Measurements from ENCODE around the gene MTX1.

DNA sequence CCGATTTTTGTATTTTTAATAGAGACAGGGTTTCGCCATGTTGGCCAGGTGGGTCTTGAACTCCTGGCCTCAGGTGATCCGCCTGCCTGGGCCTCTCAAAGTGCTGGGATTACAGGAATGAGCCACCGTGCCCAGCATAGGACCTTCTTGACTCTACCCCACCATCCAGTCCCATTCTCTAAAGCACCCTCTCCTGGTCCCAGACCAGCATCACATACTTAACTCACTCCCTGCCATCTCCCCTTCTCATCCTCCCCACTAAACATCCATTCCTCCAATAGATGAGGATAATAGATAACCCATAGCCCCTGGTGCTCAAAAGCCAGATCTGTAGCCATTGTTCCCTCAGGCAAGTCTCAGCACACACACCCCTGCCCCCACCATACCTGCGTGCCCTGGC, 44.7 kb downstream of the MTX1 start:
- TF ChIP-seq, protein P1, sequence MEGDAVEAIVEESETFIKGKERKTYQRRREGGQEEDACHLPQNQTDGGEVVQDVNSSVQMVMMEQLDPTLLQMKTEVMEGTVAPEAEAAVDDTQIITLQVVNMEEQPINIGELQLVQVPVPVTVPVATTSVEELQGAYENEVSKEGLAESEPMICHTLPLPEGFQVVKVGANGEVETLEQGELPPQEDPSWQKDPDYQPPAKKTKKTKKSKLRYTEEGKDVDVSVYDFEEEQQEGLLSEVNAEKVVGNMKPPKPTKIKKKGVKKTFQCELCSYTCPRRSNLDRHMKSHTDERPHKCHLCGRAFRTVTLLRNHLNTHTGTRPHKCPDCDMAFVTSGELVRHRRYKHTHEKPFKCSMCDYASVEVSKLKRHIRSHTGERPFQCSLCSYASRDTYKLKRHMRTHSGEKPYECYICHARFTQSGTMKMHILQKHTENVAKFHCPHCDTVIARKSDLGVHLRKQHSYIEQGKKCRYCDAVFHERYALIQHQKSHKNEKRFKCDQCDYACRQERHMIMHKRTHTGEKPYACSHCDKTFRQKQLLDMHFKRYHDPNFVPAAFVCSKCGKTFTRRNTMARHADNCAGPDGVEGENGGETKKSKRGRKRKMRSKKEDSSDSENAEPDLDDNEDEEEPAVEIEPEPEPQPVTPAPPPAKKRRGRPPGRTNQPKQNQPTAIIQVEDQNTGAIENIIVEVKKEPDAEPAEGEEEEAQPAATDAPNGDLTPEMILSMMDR (IDR thresholded peaks at IDR 0.05): no peak
- TF ChIP-seq POLR2A (IDR thresholded peaks at IDR 0.05; ENCODE audit: low read depth): no peak

Measured in esophagus muscularis mucosa (tissue), 3 donors.